Suprapubic skin (tissue), 4 donors: ENCODE data around the gene FEZF2.

Experiments
- CTCF ChIP-seq, 2 donors: fragments of 200-600 bp in 1 of 2; fragments of 450-650 bp in 1 of 2; sonication (generic) in 1 of 2; IDR thresholded peaks; one replicate each; pipeline ENCODE4 v1.5.1; 2016 to 2019; ENCODE audit warnings: antibody characterized with exemption in 2 of 2, mild to moderate bottlenecking in 1 of 2, moderate library complexity in 1 of 2
- POLR2A ChIP-seq, 2 donors: fragments of 450-650 bp; IDR thresholded peaks; one replicate each; pipeline ENCODE4 v1.6.1; 2017; ENCODE audit warnings: antibody characterized with exemption in 2 of 2, mild to moderate bottlenecking in 2 of 2, moderate library complexity in 2 of 2
- POLR2AphosphoS5 ChIP-seq, 3 donors: sonication (generic); formaldehyde crosslinking; IDR thresholded peaks; one replicate each; pipeline ENCODE4 v1.6.1; 2017; ENCODE audit warnings: antibody characterized with exemption in 3 of 3

- TF ChIP-seq POLR2AphosphoS5 (IDR thresholded peaks at IDR 0.05), result no peak
- no peak for TF ChIP-seq CTCF (IDR thresholded peaks at IDR 0.05)
- no peak for TF ChIP-seq POLR2A (IDR thresholded peaks at IDR 0.05)
Observed at GRCh38 chr3:62365391-62366125, 7.8 kb downstream of the FEZF2 start.
